GM18499 (cell line): ENCODE data around the gene ZNF358.
"Not testable (repeated sequence)": the region's sequence is repeated elsewhere in the genome, so short reads cannot be mapped to it uniquely, and the experiment has no call there.

Source experiments
- ATAC-seq: cut with Tn5 transposase; IDR thresholded peaks from one replicate; pipeline ENCODE4 v1.9.1; 2021; ENCODE audit warnings: moderate number of reproducible peaks; ENCODE audit not compliant: insufficient read depth, unreplicated experiment

Gene ZNF358

GRCh38 chr19:7534531-7535046 lies 18.7 kb downstream of the ZNF358 start:
- no peak for ATAC-seq

DNA sequence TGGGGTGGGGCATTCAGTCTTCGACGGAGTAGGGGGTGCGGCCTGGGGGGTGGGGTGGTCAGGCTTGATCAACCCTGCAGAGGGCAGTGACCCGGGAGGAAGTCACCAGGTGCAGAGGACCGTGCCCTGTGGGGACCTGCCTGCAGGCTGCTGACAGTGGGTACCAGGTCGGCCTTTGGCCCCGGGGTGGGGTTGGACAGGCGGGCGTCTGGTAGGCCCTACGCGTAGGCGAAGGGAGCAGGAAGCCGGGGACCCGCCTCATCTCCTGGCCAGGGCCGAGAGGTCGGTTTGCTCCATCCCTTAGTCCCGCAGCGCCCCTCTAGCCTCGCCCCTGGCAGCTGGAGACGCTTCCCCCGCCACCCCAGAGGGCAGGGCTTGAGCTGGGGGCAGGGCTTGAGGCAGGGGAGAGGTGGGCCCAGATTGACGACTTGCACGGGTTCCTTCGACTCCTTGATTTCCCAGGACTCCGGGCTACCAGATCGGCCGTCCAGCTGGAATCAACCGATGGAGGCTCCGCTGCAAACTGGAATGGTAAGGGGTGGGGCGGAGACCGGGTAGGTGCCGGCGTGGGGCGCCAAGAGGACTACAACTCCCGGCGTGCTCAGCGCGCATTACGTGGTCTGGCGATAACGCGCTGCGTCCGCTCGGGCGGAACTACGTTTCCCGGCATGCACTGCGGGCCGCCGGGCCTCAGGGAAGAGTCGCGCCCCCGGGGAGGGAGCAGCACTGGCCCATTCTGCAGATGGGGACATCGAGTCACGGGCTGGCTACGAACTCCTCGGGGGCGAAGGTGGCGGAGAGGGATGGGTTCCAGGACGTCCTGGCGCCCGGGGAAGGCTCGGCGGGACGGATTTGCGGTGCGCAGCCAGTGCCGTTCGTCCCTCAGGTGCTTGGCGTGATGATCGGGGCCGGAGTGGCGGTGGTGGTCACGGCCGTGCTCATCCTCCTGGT lies 19.4 kb downstream of the ZNF358 start, which contains the start of gene PNPLA6:
Gene PNPLA6 (plus strand): TSS at position 671 of the 951 bp plus-strand sequence. CDS start 72 bp downstream, at position 743.
- ATAC-seq: peak; percentile 40

- ATAC-seq: no peak
Observed at GRCh38 chr19:7535998-7536695, 20.2 kb downstream of the ZNF358 start.

GRCh38 chr19:7538990-7539389 lies 23.1 kb downstream of the ZNF358 start:
- not testable (repeated sequence) for ATAC-seq

- ATAC-seq: no peak
Observed at GRCh38 chr19:7539827-7540425, 24.0 kb downstream of the ZNF358 start.

DNA sequence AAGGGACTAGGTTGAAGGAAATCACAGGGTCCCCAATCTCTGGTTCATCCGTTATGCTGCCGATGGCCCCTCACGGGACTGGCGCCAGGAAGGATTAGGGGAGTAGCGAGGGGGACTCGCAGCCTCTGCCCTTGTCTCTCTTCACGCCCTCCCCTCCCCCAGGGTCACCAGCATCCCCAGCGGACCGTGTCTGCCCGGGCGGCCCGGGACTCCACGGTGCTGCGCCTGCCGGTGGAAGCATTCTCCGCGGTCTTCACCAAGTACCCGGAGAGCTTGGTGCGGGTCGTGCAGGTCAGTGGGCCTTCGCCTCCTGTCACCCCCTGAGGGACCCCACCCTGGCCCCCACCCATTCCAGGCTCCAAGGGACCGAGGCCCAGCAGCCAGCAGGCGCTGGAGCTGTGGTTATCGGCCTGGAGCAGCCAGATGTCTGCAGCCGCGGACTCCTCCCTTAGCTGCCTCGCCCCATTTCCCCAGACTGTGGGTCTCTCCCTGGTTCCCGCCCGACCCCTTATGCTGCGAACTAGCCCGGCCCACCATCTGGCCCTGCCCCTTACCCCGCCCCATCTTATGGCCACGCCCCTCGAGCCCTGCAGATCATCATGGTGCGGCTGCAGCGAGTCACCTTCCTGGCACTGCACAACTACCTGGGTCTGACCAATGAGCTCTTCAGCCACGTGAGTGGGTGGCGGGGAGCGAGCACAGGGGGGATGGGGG lies 25.0 kb downstream of the ZNF358 start:
- no peak for ATAC-seq

- no peak for ATAC-seq
Observed at GRCh38 chr19:7541475-7541824, 25.5 kb downstream of the ZNF358 start.

- no peak for ATAC-seq
Observed at GRCh38 chr19:7541828-7542443, 26.0 kb downstream of the ZNF358 start.

GRCh38 chr19:7542556-7543348 lies 26.8 kb downstream of the ZNF358 start:
- ATAC-seq: no peak

DNA sequence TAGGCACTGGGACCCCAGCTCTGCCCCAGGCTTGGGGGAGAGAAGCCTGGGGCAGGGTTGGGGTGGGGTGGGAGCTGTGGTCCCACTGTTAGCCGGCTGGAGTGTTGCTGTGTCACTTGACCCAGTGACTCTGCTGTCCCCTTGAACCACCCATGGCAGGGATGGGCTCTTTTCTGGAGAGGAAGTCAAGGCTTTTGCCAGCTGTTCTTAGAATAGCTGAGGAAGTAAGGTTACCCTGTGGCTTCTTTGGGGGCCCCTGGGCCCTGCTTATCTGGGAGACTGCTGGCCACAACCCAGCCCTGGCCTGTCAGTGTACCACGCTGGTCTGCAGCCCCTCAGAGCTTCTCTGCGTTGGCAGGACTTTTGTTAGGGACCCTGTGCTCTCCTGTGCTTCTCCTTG lies 28.7 kb downstream of the ZNF358 start:
- no peak for ATAC-seq

DNA sequence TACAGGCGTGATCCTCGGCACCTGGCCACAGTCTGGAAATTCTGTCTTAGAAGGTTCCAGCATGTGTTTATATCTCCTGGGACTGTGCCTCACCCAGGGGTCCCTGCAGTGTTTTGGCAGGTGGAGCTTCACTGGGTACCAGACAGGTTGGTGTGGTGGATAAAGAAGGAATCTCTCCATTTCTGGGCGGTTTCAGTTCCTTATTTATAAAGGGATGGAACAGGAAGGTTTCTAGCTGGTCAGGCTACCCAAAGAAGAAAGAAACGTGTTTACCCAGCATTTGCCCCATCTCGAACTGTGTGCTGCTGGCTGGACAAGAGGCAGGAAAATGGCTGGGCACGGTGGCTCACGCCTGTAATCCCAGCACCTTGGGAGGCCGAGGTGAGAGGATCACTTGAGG lies 29.4 kb downstream of the ZNF358 start:
- ATAC-seq: no peak

DNA sequence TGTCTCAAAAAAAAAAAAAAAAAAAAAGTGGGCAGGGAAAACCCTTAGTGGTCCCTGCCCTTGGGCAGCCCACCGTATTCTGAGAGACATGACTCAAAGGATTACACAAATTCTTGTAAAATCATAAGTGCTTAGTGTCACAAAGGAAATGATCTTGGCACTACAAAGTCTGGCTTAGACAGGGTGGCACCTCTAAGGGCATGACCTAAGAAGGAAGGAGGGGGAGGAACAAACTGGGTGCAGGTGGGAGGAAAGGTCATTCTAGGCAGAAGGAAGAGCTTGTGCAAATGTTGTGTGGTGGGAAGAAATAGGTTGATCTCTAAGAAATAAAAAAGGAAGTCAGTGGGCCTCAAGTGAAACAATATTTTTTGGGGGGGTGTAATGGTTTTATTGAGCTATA lies 30.0 kb downstream of the ZNF358 start:
- no peak for ATAC-seq

DNA sequence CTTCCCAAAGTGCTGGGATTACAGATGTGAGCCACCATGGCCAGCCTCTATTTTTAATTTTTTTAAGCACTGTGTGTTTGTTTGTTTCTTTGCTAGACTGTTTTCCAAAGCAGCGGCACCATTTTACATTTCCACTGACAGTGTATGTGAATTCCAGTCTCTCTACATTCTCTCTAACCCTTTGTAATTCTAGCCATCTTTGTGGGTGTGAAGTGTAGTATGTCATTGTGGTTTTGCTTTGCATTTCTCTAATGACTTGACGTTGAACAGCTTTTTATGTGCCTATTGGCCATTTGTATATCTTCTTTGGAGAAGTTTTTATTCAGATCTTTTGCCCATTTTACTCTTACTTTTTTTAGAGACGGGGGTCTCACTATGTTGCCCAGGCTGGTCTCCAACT lies 31.3 kb downstream of the ZNF358 start:
- no peak for ATAC-seq

GRCh38 chr19:7549429-7550148 lies 33.7 kb downstream of the ZNF358 start:
- no peak for ATAC-seq

DNA sequence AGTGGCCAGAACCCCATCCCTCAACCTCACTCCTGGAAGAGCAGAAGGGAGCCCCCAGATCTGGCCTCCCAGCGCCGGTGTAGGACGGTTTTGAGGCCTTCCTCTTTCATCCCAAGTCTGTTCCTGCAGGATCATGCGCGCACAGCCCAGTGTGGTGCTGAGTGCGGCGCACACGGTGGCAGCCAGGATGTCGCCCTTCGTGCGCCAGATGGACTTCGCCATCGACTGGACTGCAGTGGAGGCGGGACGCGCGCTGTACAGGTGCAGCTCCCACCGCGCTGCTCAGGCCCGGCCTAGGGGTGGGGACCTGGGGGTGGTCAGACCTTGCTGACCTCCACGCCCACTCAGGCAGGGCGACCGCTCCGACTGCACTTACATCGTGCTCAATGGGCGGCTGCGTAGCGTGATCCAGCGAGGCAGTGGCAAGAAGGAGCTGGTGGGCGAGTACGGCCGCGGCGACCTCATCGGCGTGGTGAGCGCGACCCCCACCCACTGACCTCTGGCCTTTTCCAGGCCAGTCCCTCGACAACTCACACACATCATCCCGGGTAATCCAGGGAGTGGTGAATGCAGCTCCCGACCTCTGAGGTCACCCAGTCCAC lies 34.4 kb downstream of the ZNF358 start:
- no peak for ATAC-seq

GRCh38 chr19:7550987-7551761 lies 35.3 kb downstream of the ZNF358 start:
- no peak for ATAC-seq

GRCh38 chr19:7552781-7553180 lies 36.9 kb downstream of the ZNF358 start:
- ATAC-seq: no peak
